HCT116 (cell line): ENCODE results near the gene IPO11. TPM values are rescaled to one million over a fixed set of nuclear protein-coding genes. Genes with fewer than 3 reads are reported as not detected.

Experiments used
- ATAC-seq: fragments of 200-7000 bp; cut with Tn5 transposase; 2 replicates; pipeline ENCODE4 v1.9.1; 2020; ENCODE audit warnings: mild to moderate bottlenecking, moderate library complexity
- BruUV-seq: library from RNA; stranded (reverse); fragments of 400-500 nt; replicated peaks from 2 replicates; lab custom pipeline; 2021; lab: Mats Ljungman, UMichigan
- CTCF ChIA-PET: fragments of 300-600 bp; sonication (Branson Sonifier 250); formaldehyde crosslinking; loops from one replicate; lab custom pipeline; 2021; ENCODE audit warnings: antibody characterized with exemption; lab: Charles Lee
- POLR2A ChIA-PET: fragments of 300-600, 350-600 bp; sonication (Branson Sonifier 250); formaldehyde crosslinking; loops from one replicate; lab custom pipeline; 2021; ENCODE audit warnings: antibody characterized with exemption; lab: Charles Lee
- RAD21 ChIA-PET, 2 experiments: fragments of 300-600 bp; sonication (Branson Sonifier 250); formaldehyde crosslinking; loops; one replicate each; lab custom pipeline; 2023; ENCODE audit warnings: low total read pairs in 2 of 2; ENCODE audit not compliant: uncharacterized antibody in 2 of 2, unreplicated experiment in 2 of 2, low non-redundant PET in 1 of 2; lab: Charles Lee
- DNase-seq: peaks from one replicate; pipeline ENCODE4 v3.0.0-alpha.2; 2010; ENCODE audit warnings: low read depth, low spot score
- H2AFZ ChIP-seq: fragments of 200-600 bp; shearing (Covaris generic), sonication (generic); 2 replicates; pipeline ENCODE4 v1.6.1; 2017; ENCODE audit warnings: low read depth, mixed run types, mixed read lengths, antibody characterized with exemption, low read length; ENCODE audit not compliant: poor library complexity, severe bottlenecking
- H3K27ac ChIP-seq: 2 replicates; pipeline ENCODE4 v1.5.1; 2012; ENCODE audit warnings: low read depth, low read length
- H3K27me3 ChIP-seq: fragments of 200-600 bp; sonication (generic); 2 replicates; pipeline ENCODE4 v1.6.1; 2016; ENCODE audit warnings: mixed run types, low read length, mixed read lengths; ENCODE audit not compliant: insufficient read depth
- H3K36me3 ChIP-seq, 2 experiments: fragments of 200-500 bp in 1 of 2; fragments of 200-600 bp in 1 of 2; sonication (Bioruptor generic) in 1 of 2; sonication (generic) in 1 of 2; 2 replicates each; pipeline versions ENCODE4 v1.5.1 to v1.6.1; 2014 to 2016; ENCODE audit warnings: low read length in 2 of 2, inconsistent platforms in 1 of 2, mixed read lengths in 1 of 2, mixed run types in 1 of 2; ENCODE audit not compliant: insufficient read depth in 2 of 2, control insufficient read depth in 1 of 2
- H3K4me1 ChIP-seq, 2 experiments: fragments of 200-600 bp in 1 of 2; sonication (generic) in 1 of 2; 2 replicates each; pipeline versions ENCODE4 v1.5.1 to v1.6.1; 2012 to 2017; ENCODE audit warnings: low read length in 2 of 2, inconsistent platforms in 1 of 2, mild to moderate bottlenecking in 1 of 2, mixed read lengths in 1 of 2, mixed run types in 1 of 2, moderate library complexity in 1 of 2; ENCODE audit not compliant: insufficient read depth in 2 of 2, control insufficient read depth in 1 of 2
- H3K4me2 ChIP-seq: fragments of 200-600 bp; sonication (generic); 2 replicates; pipeline ENCODE4 v1.6.1; 2017; ENCODE audit warnings: mixed run types, low read length, mixed read lengths
- H3K4me3 ChIP-seq, 2 experiments: fragments of 200-600 bp in 1 of 2; sonication (generic) in 1 of 2; replicated peaks in 1 of 2; 2 replicates each; pipeline ENCODE4 v1.5.1; 2011 to 2016; ENCODE audit warnings: low read length in 2 of 2, control low read depth in 1 of 2, low read depth in 1 of 2, mild to moderate bottlenecking in 1 of 2, mixed read lengths in 1 of 2, mixed run types in 1 of 2
- H3K79me2 ChIP-seq: fragments of 200-600 bp; sonication (generic); 2 replicates; pipeline ENCODE4 v1.6.1; 2017; ENCODE audit warnings: mild to moderate bottlenecking, mixed run types, low read length, moderate library complexity, mixed read lengths; ENCODE audit not compliant: insufficient read depth
- H3K9ac ChIP-seq: fragments of 200-600 bp; sonication (generic); 2 replicates; pipeline ENCODE4 v1.6.1; 2016; ENCODE audit warnings: low read length, mixed read lengths
- H3K9me2 ChIP-seq: fragments of 200-600 bp; sonication (generic), shearing (Covaris generic); 2 replicates; pipeline ENCODE4 v1.6.1; 2017; ENCODE audit warnings: mixed run types, mild to moderate bottlenecking, moderate library complexity; ENCODE audit not compliant: insufficient read depth
- H3K9me3 ChIP-seq, 2 experiments: fragments of 200-500 bp in 1 of 2; fragments of 200-600 bp in 1 of 2; sonication (Bioruptor generic) in 1 of 2; sonication (generic) in 1 of 2; 2 replicates each; pipeline ENCODE4 v1.6.1; 2014 to 2017; ENCODE audit warnings: low read length in 2 of 2, mixed read lengths in 2 of 2, inconsistent platforms in 1 of 2, low read depth in 1 of 2, mild to moderate bottlenecking in 1 of 2, mixed run types in 1 of 2, moderate library complexity in 1 of 2; ENCODE audit not compliant: control insufficient read depth in 1 of 2, insufficient read depth in 1 of 2
- H4K20me1 ChIP-seq: fragments of 200-600 bp; sonication (generic), shearing (Covaris generic); 2 replicates; pipeline ENCODE4 v1.6.1; 2017; ENCODE audit warnings: mixed run types, mild to moderate bottlenecking, moderate library complexity; ENCODE audit not compliant: insufficient read depth
- CBX3 ChIP-seq: IDR thresholded peaks from 2 replicates; pipeline ENCODE4 v1.6.1; 2012; ENCODE audit warnings: low read depth
- CEBPB ChIP-seq: IDR thresholded peaks from 2 replicates; pipeline ENCODE4 v1.6.1; 2012; ENCODE audit warnings: low read depth
- CTCF ChIP-seq, 3 experiments: fragments of 200-600 bp in 1 of 3; sonication (generic) in 1 of 3; IDR thresholded peaks in 2 of 3; conservative IDR thresholded peaks in 1 of 3; 2 replicates each; pipeline ENCODE4 v1.5.1; 2012 to 2017; ENCODE audit warnings: low read depth in 2 of 3, low read length in 2 of 3, antibody characterized with exemption in 1 of 3, borderline replicate concordance in 1 of 3, control low read depth in 1 of 3, mild to moderate bottlenecking in 1 of 3, mixed read lengths in 1 of 3, mixed run types in 1 of 3, moderate library complexity in 1 of 3; ENCODE audit not compliant: insufficient read depth in 1 of 3
- EGR1 ChIP-seq: IDR thresholded peaks from 2 replicates; pipeline ENCODE4 v1.6.1; 2012; ENCODE audit warnings: low read depth
- ELF1 ChIP-seq: IDR thresholded peaks from 2 replicates; pipeline ENCODE4 v1.6.1; 2012; ENCODE audit warnings: low read depth, borderline replicate concordance
- EZH2 ChIP-seq: fragments of 200-600 bp; sonication (generic); IDR thresholded peaks from 2 replicates; pipeline ENCODE4 v1.6.1; 2017; ENCODE audit warnings: antibody characterized with exemption, mixed run types
- EZH2phosphoT487 ChIP-seq: fragments of 200-600 bp; IDR thresholded peaks from 2 replicates; pipeline ENCODE4 v1.6.1; 2018; ENCODE audit warnings: antibody characterized with exemption, borderline replicate concordance
- FOSL1 ChIP-seq: IDR thresholded peaks from 2 replicates; pipeline ENCODE4 v1.6.1; 2012; ENCODE audit warnings: low read depth
- JUND ChIP-seq: IDR thresholded peaks from 2 replicates; pipeline ENCODE4 v1.6.1; 2012
- POLR2A ChIP-seq: IDR thresholded peaks from 2 replicates; pipeline ENCODE4 v1.7.0; 2011; ENCODE audit warnings: borderline replicate concordance; ENCODE audit not compliant: insufficient read depth, insufficient read length; ENCODE audit errors: extremely low read depth
- RAD21 ChIP-seq: IDR thresholded peaks from 2 replicates; pipeline ENCODE4 v1.6.1; 2012; ENCODE audit warnings: low read depth, mild to moderate bottlenecking
- SP1 ChIP-seq: IDR thresholded peaks from 2 replicates; pipeline ENCODE4 v1.6.1; 2012; ENCODE audit warnings: low read depth
- SRF ChIP-seq: IDR thresholded peaks from 2 replicates; pipeline ENCODE4 v1.6.1; 2012; ENCODE audit warnings: low read depth
- YY1 ChIP-seq: IDR thresholded peaks from 2 replicates; pipeline ENCODE4 v1.6.1; 2011; ENCODE audit warnings: low read length, low read depth, moderate library complexity, mild to moderate bottlenecking; ENCODE audit not compliant: insufficient replicate concordance; ENCODE audit errors: extremely low read depth
- ZBTB33 ChIP-seq: IDR thresholded peaks from 2 replicates; pipeline ENCODE4 v1.6.1; 2011; ENCODE audit warnings: mild to moderate bottlenecking, low read length, moderate library complexity; ENCODE audit not compliant: insufficient replicate concordance; ENCODE audit errors: extremely low read depth
- ZFX ChIP-seq: fragments of 450-650 bp; IDR thresholded peaks from 2 replicates; pipeline ENCODE4 v1.6.1; 2017
- ZNF274 ChIP-seq: fragments of 200-500 bp; sonication (Bioruptor generic); IDR thresholded peaks from 2 replicates; pipeline ENCODE4 v1.6.1; 2014; ENCODE audit warnings: mild to moderate bottlenecking, low read depth, low read length, inconsistent platforms
- intact Hi-C: fragments of 100-400 bp; cut with micrococcal nuclease; formaldehyde crosslinking; loops from 2 replicates; pipeline ENCODE4 v1.10.0; 2022
- total RNA-seq: library from RNA; stranded (reverse); gene quantifications from one replicate; pipeline ENCODE4 v1.2.1, GENCODE V29; 2021; ENCODE audit not compliant: unreplicated experiment

Gene IPO11
- total RNA-seq, 1 experiment from 2014 or later, result 55.1 TPM

- Histone ChIP-seq H3K4me2 (no peak overlapping the region), H3K27ac (no peak overlapping the region), H3K79me2 (peaks cover 10% of the 10 kb centered on the region; the same call in 1 of the 2 replicates), H3K36me3 (peaks cover 0 to 2% of the 10 kb centered on the region in 2 experiments; a peak in 1 of 4 replicates), H3K9ac (no peak overlapping the region), H3K27me3 (no peaks in the 10 kb centered on the region), H3K9me3 (no peaks in the 10 kb centered on the region), H3K4me3 (no peak overlapping the region), H3K4me1 (no peaks in the 10 kb centered on the region), H4K20me1 (no peaks in the 10 kb centered on the region; the same call in 1 of the 2 replicates), H3K9me2 (no peaks in the 10 kb centered on the region), H2AFZ (no peak overlapping the region)
- CTCF ChIA-PET, result no interaction called here
- no peak for TF ChIP-seq CBX3
- TF ChIP-seq EZH2phosphoT487, result no peak
- TF ChIP-seq ZBTB33, result no peak
- TF ChIP-seq CEBPB, result no peak
- TF ChIP-seq RAD21, result no peak
- no peak for TF ChIP-seq JUND
- TF ChIP-seq FOSL1, result no peak
- TF ChIP-seq EZH2, result no peak
- TF ChIP-seq POLR2A, result no peak
- no peak for TF ChIP-seq CTCF (IDR thresholded peaks at IDR 0.05 in 2 of 3, conservative IDR thresholded peaks at IDR 0.05 in 1 of 3; ENCODE audit: borderline replicate concordance in 1 of 3, insufficient read depth in 1 of 3, low read depth in 2 of 3, low read length in 2 of 3)
- TF ChIP-seq SRF, result no peak
- TF ChIP-seq ELF1, result no peak
- TF ChIP-seq SP1, result no peak
- no peak for TF ChIP-seq YY1
- no peak for TF ChIP-seq ZNF274
- TF ChIP-seq ZFX, result no peak
- TF ChIP-seq EGR1, result no peak
- RAD21 ChIA-PET, result no interaction called here
- no TSS peak for BruUV-seq
- POLR2A ChIA-PET, result no interaction called here
- DNase-seq (no peak), ATAC-seq (no peak)
- intact Hi-C loops, result no loop called here
Observed at GRCh38 chr5:62504129-62504528, 91.6 kb downstream of the IPO11 start.
